K562 (cell line): ENCODE results near the gene ABLIM2. TPM values are rescaled to one million over a fixed set of nuclear protein-coding genes. Genes with fewer than 3 reads are reported as not detected.

Source experiments
- BDP1 ChIP-seq: IDR thresholded peaks from 3 replicates; pipeline ENCODE4 v1.6.1; 2011; ENCODE audit not compliant: insufficient read length, insufficient read depth
- BMI1 ChIP-seq: fragments of 150-350 bp; IDR thresholded peaks from 2 replicates; pipeline ENCODE4 v1.6.1; 2014; ENCODE audit warnings: low read length
- DACH1 ChIP-seq: fragments of 450-650 bp; IDR thresholded peaks from 2 replicates; pipeline ENCODE4 v1.6.1; 2018; ENCODE audit not compliant: partially characterized antibody
- ESRRB ChIP-seq: fragments of 250-450 bp; sonication (Bioruptor Pico); IDR thresholded peaks from 2 replicates; pipeline ENCODE4 v1.5.0; 2020; ENCODE audit warnings: mild to moderate bottlenecking, moderate library complexity, borderline replicate concordance
- FOXK1 ChIP-seq: sonication (generic); formaldehyde crosslinking; IDR thresholded peaks from 2 replicates; pipeline ENCODE4 v1.8.0; 2022; ENCODE audit warnings: missing genetic modification reagents, mild to moderate bottlenecking, borderline replicate concordance
- GTF2F1 ChIP-seq: IDR thresholded peaks from 2 replicates; pipeline ENCODE4 v1.6.1; 2011; ENCODE audit warnings: low read depth, low read length, improper control_type of control experiment
- NCOA6 ChIP-seq: fragments of 450-650 bp; IDR thresholded peaks from 2 replicates; pipeline ENCODE4 v1.6.1; 2017; ENCODE audit warnings: mild to moderate bottlenecking
- NR2F6 ChIP-seq: fragments of 450-650 bp; formaldehyde crosslinking; IDR thresholded peaks from 2 replicates; pipeline ENCODE4 v1.4.0; 2020; ENCODE audit warnings: mild to moderate bottlenecking
- POLR3A ChIP-seq: IDR thresholded peaks from 2 replicates; pipeline ENCODE4 v1.6.1; 2011; ENCODE audit warnings: borderline replicate concordance, mild to moderate bottlenecking, moderate library complexity; ENCODE audit not compliant: insufficient read length, insufficient read depth; ENCODE audit errors: extremely low read depth
- SAFB ChIP-seq: fragments of 200-400 bp; formaldehyde crosslinking; IDR thresholded peaks from 2 replicates; pipeline ENCODE4 v1.6.1; 2017; ENCODE audit warnings: low read depth, low read length, borderline replicate concordance
- SP1 ChIP-seq: sonication (generic); formaldehyde crosslinking; IDR thresholded peaks from 2 replicates; pipeline ENCODE4 v1.8.1; 2022; ENCODE audit warnings: mild to moderate bottlenecking, missing genetic modification reagents
- TEAD2 ChIP-seq: fragments of 450-650 bp; IDR thresholded peaks from 2 replicates; pipeline ENCODE4 v1.6.1; 2016; ENCODE audit warnings: missing genetic modification characterization, control low read depth, missing compliant biosample characterization
- TRIM24 ChIP-seq, 2 experiments: fragments of 450-650 bp; IDR thresholded peaks; 2 replicates each; pipeline ENCODE4 v1.6.1; 2016
- ZNF124 ChIP-seq: sonication (generic); formaldehyde crosslinking; IDR thresholded peaks from 2 replicates; pipeline ENCODE4 v1.8.1; 2022; ENCODE audit warnings: missing genetic modification reagents
- ZNF133 ChIP-seq: fragments of 250-450 bp; sonication (Bioruptor Pico); IDR thresholded peaks from 2 replicates; pipeline ENCODE4 v1.4.0; 2020; ENCODE audit warnings: mild to moderate bottlenecking
- ZNF146 ChIP-seq: IDR thresholded peaks from one replicate; pipeline ENCODE4 v1.6.1; 2018; ENCODE audit warnings: missing compliant biosample characterization; ENCODE audit not compliant: unreplicated experiment
- ZNF197 ChIP-seq: fragments of 200-800 bp; sonication (Bioruptor generic); IDR thresholded peaks from 2 replicates; pipeline ENCODE4 v1.6.1; 2016; ENCODE audit warnings: low read depth, missing genetic modification characterization, missing compliant biosample characterization
- ZNF316 ChIP-seq: fragments of 450-650 bp; IDR thresholded peaks from 2 replicates; pipeline ENCODE4 v1.6.1; 2016
- ZNF766 ChIP-seq: fragments of 200-800 bp; sonication (Bioruptor generic); conservative IDR thresholded peaks from 2 replicates; pipeline ENCODE4 v1.6.1; 2016; ENCODE audit warnings: missing genetic modification characterization, missing compliant biosample characterization
- ZNF780A ChIP-seq: fragments of 250-450 bp; sonication (Bioruptor Pico); IDR thresholded peaks from 2 replicates; pipeline ENCODE4 v1.5.0; 2021; ENCODE audit warnings: mild to moderate bottlenecking
- polyA plus RNA-seq, 8 experiments: library from polyadenylated mRNA; depleted of rRNA in 4 of 8; stranded (reverse) in 5 of 8; unstranded in 3 of 8; fragments of >200 nt; fragmentation: Nextera tagmentation in 2 of 8; fragmentation: Illumina TruSeq in 1 of 8; extraction: Ambion mirVana in 2 of 8; extraction: Trizol in 1 of 8; gene quantifications; 2 replicates each; pipeline versions ENCODE4 v1.2.1 to v1.2.3, GENCODE V29; 2011 to 2014; ENCODE audit warnings: inconsistent platforms in 1 of 8, missing spikeins in 1 of 8
- total RNA-seq, 7 experiments: library from RNA; depleted of rRNA in 6 of 7; stranded (reverse); fragments of >200 nt in 6 of 7; fragmentation: Illumina TruSeq in 2 of 7; extraction: Trizol in 2 of 7; gene quantifications; 2 replicates each; pipeline versions ENCODE4 v1.2.1 to v1.2.3, GENCODE V29; 2011 to 2021; ENCODE audit warnings: low replicate concordance in 1 of 7
- TF ChIP-seq, protein P1 (sequence below): fragments of 450-650 bp; IDR thresholded peaks from 2 replicates; pipeline ENCODE4 v1.6.1; 2016; ENCODE audit warnings: mild to moderate bottlenecking
- TF ChIP-seq, protein P2 (sequence below): fragments of 250-450 bp; sonication (Bioruptor Pico); IDR thresholded peaks from 2 replicates; pipeline ENCODE4 v1.5.1; 2021; ENCODE audit warnings: mild to moderate bottlenecking
- TF ChIP-seq, protein P3 (sequence below), 3 experiments: IDR thresholded peaks in 2 of 3; conservative IDR thresholded peaks in 1 of 3; 2 replicates each; pipeline ENCODE4 v1.5.1; 2011 to 2012; ENCODE audit warnings: low read length in 3 of 3, mild to moderate bottlenecking in 3 of 3, control low read depth in 2 of 3, improper control_type of control experiment in 1 of 3, inconsistent platforms in 1 of 3, low read depth in 1 of 3, mixed read lengths in 1 of 3, moderate library complexity in 1 of 3; ENCODE audit not compliant: insufficient read depth in 2 of 3
- TF ChIP-seq, protein P4 (sequence below): fragments of 450-650 bp; IDR thresholded peaks from 2 replicates; pipeline ENCODE4 v1.6.1; 2014; ENCODE audit warnings: low read depth, mild to moderate bottlenecking, moderate library complexity, borderline replicate concordance

The ABLIM2 gene
- total and polyA plus RNA-seq, 9 of the 15 experiments (the other 6 are each of a cell fraction or from before 2014, with no cell fraction given): not detected

DNA sequence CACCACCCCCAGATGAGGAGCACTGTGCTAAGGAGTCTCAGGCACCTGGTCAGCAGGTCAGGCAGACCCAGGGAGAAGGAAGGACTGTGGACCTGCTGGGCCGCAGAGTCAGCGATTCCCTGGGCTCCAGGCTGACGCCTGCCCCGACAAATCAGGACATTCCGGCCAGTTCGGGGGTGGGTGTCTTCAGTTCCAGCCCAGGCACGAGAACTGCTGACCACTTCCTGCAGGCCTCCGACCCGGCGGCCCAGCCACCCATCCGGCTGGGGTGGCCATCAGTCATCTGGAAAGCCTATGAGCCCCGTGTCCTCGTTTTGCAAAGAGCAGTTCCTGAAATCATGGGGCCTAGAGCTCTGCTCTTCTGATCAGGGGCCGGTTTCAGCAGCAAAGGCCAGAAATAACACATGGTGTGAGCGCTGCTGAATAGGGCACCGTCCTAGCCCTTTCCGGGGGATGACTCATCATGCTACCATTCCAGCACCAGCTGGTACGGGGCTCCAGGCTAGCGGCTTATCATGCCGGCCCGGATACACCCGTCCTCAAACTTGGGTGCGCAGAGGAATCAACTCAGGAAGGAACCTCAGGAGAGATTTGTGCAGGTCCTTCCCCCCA, 32.6 kb upstream of the ABLIM2 start (continued):
- TF ChIP-seq, protein P1, sequence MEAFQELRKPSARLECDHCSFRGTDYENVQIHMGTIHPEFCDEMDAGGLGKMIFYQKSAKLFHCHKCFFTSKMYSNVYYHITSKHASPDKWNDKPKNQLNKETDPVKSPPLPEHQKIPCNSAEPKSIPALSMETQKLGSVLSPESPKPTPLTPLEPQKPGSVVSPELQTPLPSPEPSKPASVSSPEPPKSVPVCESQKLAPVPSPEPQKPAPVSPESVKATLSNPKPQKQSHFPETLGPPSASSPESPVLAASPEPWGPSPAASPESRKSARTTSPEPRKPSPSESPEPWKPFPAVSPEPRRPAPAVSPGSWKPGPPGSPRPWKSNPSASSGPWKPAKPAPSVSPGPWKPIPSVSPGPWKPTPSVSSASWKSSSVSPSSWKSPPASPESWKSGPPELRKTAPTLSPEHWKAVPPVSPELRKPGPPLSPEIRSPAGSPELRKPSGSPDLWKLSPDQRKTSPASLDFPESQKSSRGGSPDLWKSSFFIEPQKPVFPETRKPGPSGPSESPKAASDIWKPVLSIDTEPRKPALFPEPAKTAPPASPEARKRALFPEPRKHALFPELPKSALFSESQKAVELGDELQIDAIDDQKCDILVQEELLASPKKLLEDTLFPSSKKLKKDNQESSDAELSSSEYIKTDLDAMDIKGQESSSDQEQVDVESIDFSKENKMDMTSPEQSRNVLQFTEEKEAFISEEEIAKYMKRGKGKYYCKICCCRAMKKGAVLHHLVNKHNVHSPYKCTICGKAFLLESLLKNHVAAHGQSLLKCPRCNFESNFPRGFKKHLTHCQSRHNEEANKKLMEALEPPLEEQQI: no peak
- TF ChIP-seq BMI1 (no peak), ZNF124 (CRISPR knock-in tag) (no peak), ZNF146 (no peak), BDP1 (no peak), ZNF316 (0 out of 2 replicates have a peak, but pooled peaks have one; percentile 20), POLR3A (no peak), GTF2F1 (no peak), DACH1 (peak; percentile 71), ZNF133 (CRISPR knock-in tag) (no peak), TRIM24 (IDR thresholded peaks at IDR 0.05) (peak; percentile 31 to 59; a peak in 3 of 4 replicates), SP1 (CRISPR knock-in tag) (no peak), TEAD2 (tag) (no peak), FOXK1 (CRISPR knock-in tag) (no peak), ESRRB (CRISPR knock-in tag) (no peak), NR2F6 (CRISPR knock-in tag) (no peak), ZNF780A (CRISPR knock-in tag) (no peak), NCOA6 (no peak), SAFB (no peak), ZNF197 (CRISPR knock-in tag) (peak; percentile 56; the same call in 1 of the 2 replicates), ZNF766 (CRISPR knock-in tag) (no peak)
- TF ChIP-seq, protein P2, sequence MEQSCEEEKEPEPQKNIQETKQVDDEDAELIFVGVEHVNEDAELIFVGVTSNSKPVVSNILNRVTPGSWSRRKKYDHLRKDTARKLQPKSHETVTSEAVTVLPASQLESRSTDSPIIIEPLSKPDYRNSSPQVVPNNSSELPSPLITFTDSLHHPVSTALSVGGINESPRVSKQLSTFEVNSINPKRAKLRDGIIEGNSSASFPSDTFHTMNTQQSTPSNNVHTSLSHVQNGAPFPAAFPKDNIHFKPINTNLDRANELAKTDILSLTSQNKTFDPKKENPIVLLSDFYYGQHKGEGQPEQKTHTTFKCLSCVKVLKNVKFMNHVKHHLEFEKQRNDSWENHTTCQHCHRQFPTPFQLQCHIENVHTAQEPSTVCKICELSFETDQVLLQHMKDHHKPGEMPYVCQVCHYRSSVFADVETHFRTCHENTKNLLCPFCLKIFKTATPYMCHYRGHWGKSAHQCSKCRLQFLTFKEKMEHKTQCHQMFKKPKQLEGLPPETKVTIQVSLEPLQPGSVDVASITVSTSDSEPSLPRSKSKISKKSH (CRISPR knock-in tag): no peak
- TF ChIP-seq, protein P3, sequence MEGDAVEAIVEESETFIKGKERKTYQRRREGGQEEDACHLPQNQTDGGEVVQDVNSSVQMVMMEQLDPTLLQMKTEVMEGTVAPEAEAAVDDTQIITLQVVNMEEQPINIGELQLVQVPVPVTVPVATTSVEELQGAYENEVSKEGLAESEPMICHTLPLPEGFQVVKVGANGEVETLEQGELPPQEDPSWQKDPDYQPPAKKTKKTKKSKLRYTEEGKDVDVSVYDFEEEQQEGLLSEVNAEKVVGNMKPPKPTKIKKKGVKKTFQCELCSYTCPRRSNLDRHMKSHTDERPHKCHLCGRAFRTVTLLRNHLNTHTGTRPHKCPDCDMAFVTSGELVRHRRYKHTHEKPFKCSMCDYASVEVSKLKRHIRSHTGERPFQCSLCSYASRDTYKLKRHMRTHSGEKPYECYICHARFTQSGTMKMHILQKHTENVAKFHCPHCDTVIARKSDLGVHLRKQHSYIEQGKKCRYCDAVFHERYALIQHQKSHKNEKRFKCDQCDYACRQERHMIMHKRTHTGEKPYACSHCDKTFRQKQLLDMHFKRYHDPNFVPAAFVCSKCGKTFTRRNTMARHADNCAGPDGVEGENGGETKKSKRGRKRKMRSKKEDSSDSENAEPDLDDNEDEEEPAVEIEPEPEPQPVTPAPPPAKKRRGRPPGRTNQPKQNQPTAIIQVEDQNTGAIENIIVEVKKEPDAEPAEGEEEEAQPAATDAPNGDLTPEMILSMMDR (IDR thresholded peaks at IDR 0.05 in 2 of 3, conservative IDR thresholded peaks at IDR 0.05 in 1 of 3; ENCODE audit: insufficient read depth in 2 of 3, low read depth in 1 of 3, low read length in 3 of 3): no peak
- TF ChIP-seq, protein P4, sequence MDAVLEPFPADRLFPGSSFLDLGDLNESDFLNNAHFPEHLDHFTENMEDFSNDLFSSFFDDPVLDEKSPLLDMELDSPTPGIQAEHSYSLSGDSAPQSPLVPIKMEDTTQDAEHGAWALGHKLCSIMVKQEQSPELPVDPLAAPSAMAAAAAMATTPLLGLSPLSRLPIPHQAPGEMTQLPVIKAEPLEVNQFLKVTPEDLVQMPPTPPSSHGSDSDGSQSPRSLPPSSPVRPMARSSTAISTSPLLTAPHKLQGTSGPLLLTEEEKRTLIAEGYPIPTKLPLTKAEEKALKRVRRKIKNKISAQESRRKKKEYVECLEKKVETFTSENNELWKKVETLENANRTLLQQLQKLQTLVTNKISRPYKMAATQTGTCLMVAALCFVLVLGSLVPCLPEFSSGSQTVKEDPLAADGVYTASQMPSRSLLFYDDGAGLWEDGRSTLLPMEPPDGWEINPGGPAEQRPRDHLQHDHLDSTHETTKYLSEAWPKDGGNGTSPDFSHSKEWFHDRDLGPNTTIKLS: no peak
